BE2C (cell line): ENCODE data around the gene PGAP6.
A peak's percentile ranks its signal among the peaks of the same experiment; 100 is the strongest.

Experiments
- DNase-seq: peaks from one replicate; pipeline ENCODE4 v3.0.0-alpha.2; 2020
- H3K27me3 ChIP-seq: fragments of 250-450 bp; sonication (Bioruptor Pico); 2 replicates; pipeline ENCODE4 v1.5.1; 2020; ENCODE audit warnings: mild to moderate bottlenecking
- H3K36me3 ChIP-seq: fragments of 250-450 bp; sonication (Bioruptor Pico); 2 replicates; pipeline ENCODE4 v1.5.1; 2020; ENCODE audit warnings: mild to moderate bottlenecking
- H3K4me1 ChIP-seq: fragments of 250-450 bp; sonication (Bioruptor Pico); 2 replicates; pipeline ENCODE4 v1.5.1; 2020
- H3K4me3 ChIP-seq: 2 replicates; pipeline ENCODE4 v1.5.1; 2011; ENCODE audit warnings: low read depth, low read length
- H3K9me3 ChIP-seq: fragments of 250-450 bp; sonication (Bioruptor Pico); 2 replicates; pipeline ENCODE4 v1.5.1; 2020
- CTCF ChIP-seq: IDR thresholded peaks from 2 replicates; pipeline ENCODE4 v1.5.1; 2012; ENCODE audit warnings: mild to moderate bottlenecking, low read depth, low read length

Gene PGAP6

GRCh38 chr16:368388-369158, 13.2 kb downstream of the PGAP6 start:
- TF ChIP-seq CTCF = no peak
- H3K4me3 ChIP-seq = no peak overlapping the region
- peaks cover 3% of the 10 kb centered on the region for H3K27me3 ChIP-seq
- no peak for DNase-seq
- peaks cover 15% of the 10 kb centered on the region for H3K4me1 ChIP-seq
- no peaks in the 10 kb centered on the region for H3K9me3 ChIP-seq
- H3K36me3 ChIP-seq = peaks cover 21% of the 10 kb centered on the region

GRCh38 chr16:367333-367903, 14.4 kb downstream of the PGAP6 start:
- Histone ChIP-seq H3K4me1 (peaks cover 15% of the 10 kb centered on the region), H3K36me3 (peaks cover 20% of the 10 kb centered on the region), H3K4me3 (no peak overlapping the region), H3K27me3 (peaks cover 10% of the 10 kb centered on the region), H3K9me3 (no peaks in the 10 kb centered on the region)
- DNase-seq = no peak
- TF ChIP-seq CTCF = no peak

- Histone ChIP-seq H3K9me3 (no peaks in the 10 kb centered on the region), H3K27me3 (peaks cover 10% of the 10 kb centered on the region), H3K4me1 (peaks cover 10% of the 10 kb centered on the region), H3K36me3 (peaks cover 20% of the 10 kb centered on the region), H3K4me3 (no peak overlapping the region)
- DNase-seq = no peak
- TF ChIP-seq CTCF = no peak
These were observed 15.3 kb downstream of the PGAP6 start for GRCh38 chr16:366476-366875.

GRCh38 chr16:364595-365491, 16.9 kb downstream of the PGAP6 start:
- Histone ChIP-seq H3K4me1 (no peaks in the 10 kb centered on the region; the same call in 1 of the 2 replicates), H3K27me3 (peaks cover 10% of the 10 kb centered on the region), H3K36me3 (peaks cover 20% of the 10 kb centered on the region), H3K9me3 (no peaks in the 10 kb centered on the region), H3K4me3 (no peak overlapping the region)
- DNase-seq = no peak
- peak; percentile 16; the same call in 1 of the 2 replicates for TF ChIP-seq CTCF

GRCh38 chr16:363766-364490, 17.9 kb downstream of the PGAP6 start:
- Histone ChIP-seq H3K27me3 (peaks cover 10% of the 10 kb centered on the region), H3K9me3 (no peaks in the 10 kb centered on the region), H3K4me1 (no peaks in the 10 kb centered on the region; the same call in 1 of the 2 replicates), H3K36me3 (peaks cover 16% of the 10 kb centered on the region), H3K4me3 (no peak overlapping the region)
- no peak for DNase-seq
- no peak for TF ChIP-seq CTCF
